Liver (tissue), 9 donors: ENCODE measurements around the gene KRTAP10-7. TPM values are rescaled to one million over a fixed set of nuclear protein-coding genes. Genes with fewer than 3 reads are reported as not detected.
"Not testable (repeated sequence)": the region's sequence is repeated elsewhere in the genome, so short reads cannot be mapped to it uniquely, and the experiment has no call there.

Experiments
- DNase-seq: peaks from one replicate; pipeline ENCODE4 v3.0.0-alpha.2; 2017; ENCODE audit warnings: low spot score
- H3K27ac ChIP-seq, 2 donors: one replicate each; pipeline ENCODE4 v1.7.0; 2013; ENCODE audit warnings: inconsistent platforms in 2 of 2, low read length in 2 of 2, control low read depth in 1 of 2, low read depth in 1 of 2, mild to moderate bottlenecking in 1 of 2
- H3K27me3 ChIP-seq, 4 donors: one replicate each; pipeline versions ENCODE4 v1.6.1 to v1.7.0; 2013; ENCODE audit warnings: low read length in 3 of 4, inconsistent platforms in 1 of 4, mild to moderate bottlenecking in 1 of 4, moderate library complexity in 1 of 4; ENCODE audit not compliant: control insufficient read depth in 4 of 4, insufficient read depth in 4 of 4
- H3K36me3 ChIP-seq, 4 donors: one replicate each; pipeline versions ENCODE4 v1.6.1 to v1.7.0; 2013; ENCODE audit warnings: low read length in 3 of 4, mild to moderate bottlenecking in 3 of 4, low read depth in 1 of 4, moderate library complexity in 1 of 4; ENCODE audit not compliant: control insufficient read depth in 4 of 4, insufficient read depth in 3 of 4
- H3K4me1 ChIP-seq, 4 donors: one replicate each; pipeline versions ENCODE4 v1.6.1 to v1.7.0; 2013; ENCODE audit warnings: low read length in 3 of 4, mild to moderate bottlenecking in 3 of 4, moderate library complexity in 1 of 4; ENCODE audit not compliant: control insufficient read depth in 4 of 4, insufficient read depth in 4 of 4
- H3K4me3 ChIP-seq, 3 donors: one replicate each; pipeline versions ENCODE4 v1.6.1 to v1.7.0; 2013; ENCODE audit warnings: low read length in 3 of 3, control low read depth in 1 of 3, low read depth in 1 of 3, mild to moderate bottlenecking in 1 of 3
- H3K9ac ChIP-seq, 2 donors: one replicate each; pipeline ENCODE4 v1.7.0; 2013; ENCODE audit warnings: low read length in 2 of 2, mild to moderate bottlenecking in 2 of 2, moderate library complexity in 2 of 2, control low read depth in 1 of 2, low read depth in 1 of 2
- H3K9me3 ChIP-seq, 4 donors: one replicate each; pipeline versions ENCODE4 v1.6.1 to v1.7.0; 2013; ENCODE audit warnings: low read length in 3 of 4; ENCODE audit not compliant: control insufficient read depth in 4 of 4
- ATF3 ChIP-seq: IDR thresholded peaks from 2 replicates; pipeline ENCODE4 v1.6.1; 2016; ENCODE audit warnings: antibody characterized with exemption
- EGR1 ChIP-seq, 2 donors: IDR thresholded peaks; 2 replicates each; pipeline ENCODE4 v1.6.1; 2016 to 2018; ENCODE audit warnings: antibody characterized with exemption in 2 of 2, low read depth in 2 of 2
- GABPA ChIP-seq, 2 donors: IDR thresholded peaks in 1 of 2; conservative IDR thresholded peaks in 1 of 2; 2 replicates each; pipeline ENCODE4 v1.6.1; 2016; ENCODE audit warnings: antibody characterized with exemption in 2 of 2, mild to moderate bottlenecking in 1 of 2, moderate library complexity in 1 of 2
- HNF4A ChIP-seq, 2 donors: conservative IDR thresholded peaks; 2 replicates each; pipeline ENCODE4 v1.6.1; 2016; ENCODE audit warnings: antibody characterized with exemption in 2 of 2, mild to moderate bottlenecking in 2 of 2
- JUND ChIP-seq, 2 donors: IDR thresholded peaks; 2 replicates each; pipeline ENCODE4 v1.6.1; 2016; ENCODE audit warnings: antibody characterized with exemption in 2 of 2
- MAX ChIP-seq: IDR thresholded peaks from 2 replicates; pipeline ENCODE4 v1.6.1; 2016; ENCODE audit warnings: antibody characterized with exemption
- RXRA ChIP-seq, 2 donors: IDR thresholded peaks; 2 replicates each; pipeline ENCODE4 v1.6.1; 2017 to 2018; ENCODE audit warnings: antibody characterized with exemption in 2 of 2, mild to moderate bottlenecking in 1 of 2
- SP1 ChIP-seq: IDR thresholded peaks from 2 replicates; pipeline ENCODE4 v1.6.1; 2018; ENCODE audit warnings: antibody characterized with exemption, mild to moderate bottlenecking
- TAF1 ChIP-seq: conservative IDR thresholded peaks from 2 replicates; pipeline ENCODE4 v1.6.1; 2016; ENCODE audit warnings: antibody characterized with exemption, mild to moderate bottlenecking
- YY1 ChIP-seq: IDR thresholded peaks from 2 replicates; pipeline ENCODE4 v1.6.1; 2016; ENCODE audit warnings: antibody characterized with exemption, mild to moderate bottlenecking
- WGBS: extraction: QIAGEN DNeasy Blood & Tissue Kit; methylation state at CpG from one replicate; pipeline ENCODE4 v1.1.7; 2013; 5-methylcytosine and 5-hydroxymethylcytosine counted together
- polyA plus RNA-seq, 2 donors: library from polyadenylated mRNA; stranded (reverse) in 1 of 2; unstranded in 1 of 2; fragments of 200-250 nt in 1 of 2; fragments of >200 nt in 1 of 2; fragmentation: Nextera tagmentation in 1 of 2; extraction: Ambion mirVana in 1 of 2; gene quantifications; one replicate each; pipeline versions ENCODE4 v1.2.1 to v1.2.3, GENCODE V29; 2013 to 2015
- total RNA-seq, 2 donors: library from RNA; depleted of rRNA; stranded (reverse); fragments of >200 nt; gene quantifications; one replicate each; pipeline ENCODE4 v1.2.3, GENCODE V29; 2014
- TF ChIP-seq, protein P1 (sequence below): fragments of 150-350 bp; IDR thresholded peaks from 2 replicates; pipeline ENCODE4 v1.5.1; 2017; ENCODE audit warnings: improper control_type of control experiment, low read depth, low read length; ENCODE audit not compliant: missing input control
- TF ChIP-seq, protein P2 (sequence below): IDR thresholded peaks from 2 replicates; pipeline ENCODE4 v1.6.1; 2016; ENCODE audit warnings: antibody characterized with exemption, mild to moderate bottlenecking
- donor health status: healthy.
- donor health status: healthy.
- donor health status: healthy.
- donor health status: healthy.
- donor health status: healthy.

KRTAP10-7 gene
- not detected for total RNA-seq
- polyA plus RNA-seq, result not detected

- H3K4me3 ChIP-seq, H3K9ac ChIP-seq, H3K9me3 ChIP-seq, H3K4me1 ChIP-seq, H3K27me3 ChIP-seq, H3K36me3 ChIP-seq, H3K27ac ChIP-seq: not testable (repeated sequence)
- DNase-seq, result peak; percentile 4
- 66% methylated on average over 23 of the region's 23 CpGs for WGBS
These were observed at the start of gene KRTAP10-7 for GRCh38 chr21:44600118-44600978. KRTAP10-7 (plus strand) TSS chr21:44600597; CDS start chr21:44600622, 25 bp downstream.

DNA sequence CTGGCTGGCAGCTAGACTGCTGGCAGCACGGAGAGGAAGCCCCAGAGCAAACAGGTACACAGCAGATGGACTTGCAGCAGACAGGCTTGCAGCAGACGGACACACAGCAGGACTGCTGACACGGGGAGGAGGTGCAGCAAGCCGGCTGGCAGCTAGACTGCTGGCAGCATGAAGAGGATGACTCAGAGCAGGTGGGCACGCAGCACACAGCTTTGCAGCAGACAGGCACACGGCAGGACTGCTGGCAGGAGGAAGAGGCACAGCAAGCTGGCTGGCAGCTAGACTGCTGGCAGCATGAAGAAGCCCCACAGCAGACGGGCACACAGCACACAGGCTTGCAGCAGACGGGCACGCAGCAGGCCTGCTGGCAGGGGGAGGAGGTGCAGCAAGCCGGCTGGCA lies 49.6 kb upstream of the KRTAP10-7 start:
- peaks cover 0 to 2% (median 0%) of the 10 kb centered on the region in 4 donors for H3K27me3 ChIP-seq
- no peak for DNase-seq
- H3K9ac ChIP-seq, result no peak overlapping the region
- no peak overlapping the region for H3K4me3 ChIP-seq
- H3K27ac ChIP-seq, result no peak overlapping the region
- WGBS, result 64% methylated on average over 10 of the region's 10 CpGs
- H3K9me3 ChIP-seq, result no peaks in the 10 kb centered on the region
- no peak for TF ChIP-seq JUND (IDR thresholded peaks at IDR 0.05)
- TF ChIP-seq, protein P1, sequence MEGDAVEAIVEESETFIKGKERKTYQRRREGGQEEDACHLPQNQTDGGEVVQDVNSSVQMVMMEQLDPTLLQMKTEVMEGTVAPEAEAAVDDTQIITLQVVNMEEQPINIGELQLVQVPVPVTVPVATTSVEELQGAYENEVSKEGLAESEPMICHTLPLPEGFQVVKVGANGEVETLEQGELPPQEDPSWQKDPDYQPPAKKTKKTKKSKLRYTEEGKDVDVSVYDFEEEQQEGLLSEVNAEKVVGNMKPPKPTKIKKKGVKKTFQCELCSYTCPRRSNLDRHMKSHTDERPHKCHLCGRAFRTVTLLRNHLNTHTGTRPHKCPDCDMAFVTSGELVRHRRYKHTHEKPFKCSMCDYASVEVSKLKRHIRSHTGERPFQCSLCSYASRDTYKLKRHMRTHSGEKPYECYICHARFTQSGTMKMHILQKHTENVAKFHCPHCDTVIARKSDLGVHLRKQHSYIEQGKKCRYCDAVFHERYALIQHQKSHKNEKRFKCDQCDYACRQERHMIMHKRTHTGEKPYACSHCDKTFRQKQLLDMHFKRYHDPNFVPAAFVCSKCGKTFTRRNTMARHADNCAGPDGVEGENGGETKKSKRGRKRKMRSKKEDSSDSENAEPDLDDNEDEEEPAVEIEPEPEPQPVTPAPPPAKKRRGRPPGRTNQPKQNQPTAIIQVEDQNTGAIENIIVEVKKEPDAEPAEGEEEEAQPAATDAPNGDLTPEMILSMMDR, result no peak
- no peak for TF ChIP-seq TAF1
- no peak for TF ChIP-seq RXRA (IDR thresholded peaks at IDR 0.05)
- TF ChIP-seq GABPA (IDR thresholded peaks at IDR 0.05 in 1 of 2, conservative IDR thresholded peaks at IDR 0.05 in 1 of 2), result no peak
- no peak for TF ChIP-seq HNF4A (conservative IDR thresholded peaks at IDR 0.05)
- TF ChIP-seq SP1, result no peak
- no peak for TF ChIP-seq EGR1 (IDR thresholded peaks at IDR 0.05; ENCODE audit: low read depth in 2 of 2)
- no peak for TF ChIP-seq YY1
- TF ChIP-seq, protein P2, sequence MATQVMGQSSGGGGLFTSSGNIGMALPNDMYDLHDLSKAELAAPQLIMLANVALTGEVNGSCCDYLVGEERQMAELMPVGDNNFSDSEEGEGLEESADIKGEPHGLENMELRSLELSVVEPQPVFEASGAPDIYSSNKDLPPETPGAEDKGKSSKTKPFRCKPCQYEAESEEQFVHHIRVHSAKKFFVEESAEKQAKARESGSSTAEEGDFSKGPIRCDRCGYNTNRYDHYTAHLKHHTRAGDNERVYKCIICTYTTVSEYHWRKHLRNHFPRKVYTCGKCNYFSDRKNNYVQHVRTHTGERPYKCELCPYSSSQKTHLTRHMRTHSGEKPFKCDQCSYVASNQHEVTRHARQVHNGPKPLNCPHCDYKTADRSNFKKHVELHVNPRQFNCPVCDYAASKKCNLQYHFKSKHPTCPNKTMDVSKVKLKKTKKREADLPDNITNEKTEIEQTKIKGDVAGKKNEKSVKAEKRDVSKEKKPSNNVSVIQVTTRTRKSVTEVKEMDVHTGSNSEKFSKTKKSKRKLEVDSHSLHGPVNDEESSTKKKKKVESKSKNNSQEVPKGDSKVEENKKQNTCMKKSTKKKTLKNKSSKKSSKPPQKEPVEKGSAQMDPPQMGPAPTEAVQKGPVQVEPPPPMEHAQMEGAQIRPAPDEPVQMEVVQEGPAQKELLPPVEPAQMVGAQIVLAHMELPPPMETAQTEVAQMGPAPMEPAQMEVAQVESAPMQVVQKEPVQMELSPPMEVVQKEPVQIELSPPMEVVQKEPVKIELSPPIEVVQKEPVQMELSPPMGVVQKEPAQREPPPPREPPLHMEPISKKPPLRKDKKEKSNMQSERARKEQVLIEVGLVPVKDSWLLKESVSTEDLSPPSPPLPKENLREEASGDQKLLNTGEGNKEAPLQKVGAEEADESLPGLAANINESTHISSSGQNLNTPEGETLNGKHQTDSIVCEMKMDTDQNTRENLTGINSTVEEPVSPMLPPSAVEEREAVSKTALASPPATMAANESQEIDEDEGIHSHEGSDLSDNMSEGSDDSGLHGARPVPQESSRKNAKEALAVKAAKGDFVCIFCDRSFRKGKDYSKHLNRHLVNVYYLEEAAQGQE, result no peak
- TF ChIP-seq ATF3, result no peak
- TF ChIP-seq MAX, result no peak
- H3K4me1 ChIP-seq, result no peaks in the 10 kb centered on the region
- H3K36me3 ChIP-seq, result no peaks in the 10 kb centered on the region
